Measurements from ENCODE around the gene INHBE. TPM values are rescaled to one million over a fixed set of nuclear protein-coding genes. Genes with fewer than 3 reads are reported as not detected.
"Not testable (repeated sequence)": the region's sequence is repeated elsewhere in the genome, so short reads cannot be mapped to it uniquely, and the experiment has no call there.

Gene INHBE
- total and polyA plus RNA-seq, 4 donors, result 17.6 to 181 (median 110) TPM

- no peak for DNase-seq (ENCODE audit: low spot score)
- H3K9me3 ChIP-seq (ENCODE audit: control insufficient read depth in 4 of 4, low read length in 3 of 4), result no peaks in the 10 kb centered on the region
- H3K36me3 ChIP-seq (ENCODE audit: control insufficient read depth in 4 of 4, insufficient read depth in 3 of 4, low read depth in 1 of 4, low read length in 3 of 4), result peaks cover 14 to 65% (median 35%) of the 10 kb centered on the region in 4 donors
- no peak overlapping the region for H3K27ac ChIP-seq (ENCODE audit: low read depth in 1 of 2, low read length in 2 of 2)
- WGBS, result 97% methylated on average over 11 of the region's 11 CpGs
- no peak overlapping the region for H3K9ac ChIP-seq (ENCODE audit: low read depth in 1 of 2, low read length in 2 of 2)
- no peak overlapping the region for H3K4me3 ChIP-seq (ENCODE audit: low read depth in 1 of 3, low read length in 3 of 3)
- no peaks in the 10 kb centered on the region for H3K4me1 ChIP-seq (ENCODE audit: control insufficient read depth in 4 of 4, insufficient read depth in 4 of 4, low read length in 3 of 4)
- TF ChIP-seq TAF1 (conservative IDR thresholded peaks at IDR 0.05) (no peak), NR2F2 (IDR thresholded peaks at IDR 0.05) (no peak), FOXA2 (IDR thresholded peaks at IDR 0.05) (no peak), ATF3 (IDR thresholded peaks at IDR 0.05) (no peak), SP1 (IDR thresholded peaks at IDR 0.05) (no peak), EGR1 (IDR thresholded peaks at IDR 0.05; ENCODE audit: low read depth in 2 of 2) (no peak), REST (IDR thresholded peaks at IDR 0.05) (no peak), CTCF (IDR thresholded peaks at IDR 0.05; ENCODE audit: low read depth, low read length, missing input control) (no peak), FOXA1 (IDR thresholded peaks at IDR 0.05) (no peak), HNF4G (IDR thresholded peaks at IDR 0.05) (no peak), RAD21 (IDR thresholded peaks at IDR 0.05) (no peak), RXRA (IDR thresholded peaks at IDR 0.05) (no peak), MAX (IDR thresholded peaks at IDR 0.05) (no peak), JUND (IDR thresholded peaks at IDR 0.05) (no peak)
- H3K27me3 ChIP-seq (ENCODE audit: control insufficient read depth in 4 of 4, insufficient read depth in 4 of 4, low read length in 3 of 4), result no peaks in the 10 kb centered on the region
Measured at GRCh38 chr12:57500213-57500612, 45.1 kb downstream of the INHBE start.

- H3K9me3 ChIP-seq (ENCODE audit: control insufficient read depth in 4 of 4, low read length in 3 of 4); H3K4me1 ChIP-seq (ENCODE audit: control insufficient read depth in 4 of 4, insufficient read depth in 4 of 4, low read length in 3 of 4); H3K27me3 ChIP-seq (ENCODE audit: control insufficient read depth in 4 of 4, insufficient read depth in 4 of 4, low read length in 3 of 4); H3K9ac ChIP-seq (ENCODE audit: low read depth in 1 of 2, low read length in 2 of 2); H3K27ac ChIP-seq (ENCODE audit: low read depth in 1 of 2, low read length in 2 of 2); H3K4me3 ChIP-seq (ENCODE audit: low read depth in 1 of 3, low read length in 3 of 3); DNase-seq (ENCODE audit: low spot score): not testable (repeated sequence)
- H3K36me3 ChIP-seq (ENCODE audit: control insufficient read depth in 4 of 4, insufficient read depth in 3 of 4, low read depth in 1 of 4, low read length in 3 of 4), result peaks cover 17 to 72% (median 43%) of the 10 kb centered on the region in 4 donors
- WGBS, result 98% methylated on average over 22 of the region's 22 CpGs
Measured at GRCh38 chr12:57502311-57502969, 47.3 kb downstream of the INHBE start.

- WGBS, result 95% methylated on average over 4 of the region's 4 CpGs
- H3K9me3 ChIP-seq (ENCODE audit: control insufficient read depth in 4 of 4, low read length in 3 of 4); DNase-seq (ENCODE audit: low spot score); H3K9ac ChIP-seq (ENCODE audit: low read depth in 1 of 2, low read length in 2 of 2); H3K4me1 ChIP-seq (ENCODE audit: control insufficient read depth in 4 of 4, insufficient read depth in 4 of 4, low read length in 3 of 4); H3K27ac ChIP-seq (ENCODE audit: low read depth in 1 of 2, low read length in 2 of 2); H3K4me3 ChIP-seq (ENCODE audit: low read depth in 1 of 3, low read length in 3 of 3); H3K27me3 ChIP-seq (ENCODE audit: control insufficient read depth in 4 of 4, insufficient read depth in 4 of 4, low read length in 3 of 4): not testable (repeated sequence)
- peaks cover 8 to 47% (median 19%) of the 10 kb centered on the region in 4 donors for H3K36me3 ChIP-seq (ENCODE audit: control insufficient read depth in 4 of 4, insufficient read depth in 3 of 4, low read depth in 1 of 4, low read length in 3 of 4)
Measured at GRCh38 chr12:57506541-57506940, 51.4 kb downstream of the INHBE start.

Small RNA genes within 50 kb of the gene (small RNA-seq; reads per million reads assigned to genes)
- not detected for gene RNU6-879P

Other genes starting within 250 kb of the INHBE start
- not detected for gene NXPH4, start 238.5 kb upstream of the INHBE start, total RNA-seq
- gene NXPH4, start 238.5 kb upstream of the INHBE start, polyA plus RNA-seq, result under 1 TPM in 1 of 2 donors, not detected in 1; 0.15 TPM
- gene SHMT2, start 225.6 kb upstream of the INHBE start, total RNA-seq, result 100 to 1,000 TPM in 1 of 2 donors, 10 to 100 TPM in 1; 66.7 to 236 TPM
- 100 to 1,000 TPM; 121 to 276 TPM for gene SHMT2, start 225.6 kb upstream of the INHBE start, polyA plus RNA-seq
- 1 to 10 TPM in 1 of 2 donors, under 1 TPM in 1; 0.84 to 1.1 TPM for gene STAC3, start 204.1 kb upstream of the INHBE start, total RNA-seq
- 1 to 10 TPM in 1 of 2 donors, under 1 TPM in 1; 0.19 to 1.3 TPM for gene STAC3, start 204.1 kb upstream of the INHBE start, polyA plus RNA-seq
- 10 to 100 TPM in 1 of 2 donors, 1 to 10 TPM in 1; 7.4 to 28.9 TPM for gene R3HDM2, start 24.3 kb upstream of the INHBE start, total RNA-seq
- 10 to 100 TPM; 11.2 to 19.0 TPM for gene R3HDM2, start 24.3 kb upstream of the INHBE start, polyA plus RNA-seq
- gene INHBC, start 20.5 kb upstream of the INHBE start, total RNA-seq, result 100 to 1,000 TPM in 1 of 2 donors, 1 to 10 TPM in 1; 2.8 to 102 TPM
- 100 to 1,000 TPM in 1 of 2 donors, 10 to 100 TPM in 1; 71.0 to 134 TPM for gene INHBC, start 20.5 kb upstream of the INHBE start, polyA plus RNA-seq
- under 1 TPM; 0.09 to 0.25 TPM for gene GLI1, start 4.5 kb downstream of the INHBE start, total RNA-seq
- gene GLI1, start 4.5 kb downstream of the INHBE start, polyA plus RNA-seq, result under 1 TPM; 0.23 to 0.44 TPM
- gene ARHGAP9, start 24.6 kb downstream of the INHBE start, total RNA-seq, result 10 to 100 TPM in 1 of 2 donors, 1 to 10 TPM in 1; 7.7 to 12.0 TPM
- gene ARHGAP9, start 24.6 kb downstream of the INHBE start, polyA plus RNA-seq, result 1 to 10 TPM; 3.0 to 6.5 TPM
- 10 to 100 TPM; 45.0 to 83.3 TPM for gene MARS1, start 32.8 kb downstream of the INHBE start, total RNA-seq
- gene MARS1, start 32.8 kb downstream of the INHBE start, polyA plus RNA-seq, result 10 to 100 TPM; 43.9 to 66.9 TPM
- gene DDIT3, start 65.2 kb downstream of the INHBE start, total RNA-seq, result 10 to 100 TPM in 1 of 2 donors, 1 to 10 TPM in 1; 4.7 to 12.6 TPM
- gene DDIT3, start 65.2 kb downstream of the INHBE start, polyA plus RNA-seq, result 10 to 100 TPM; 19.9 to 30.2 TPM
- 10 to 100 TPM in 1 of 2 donors, 1 to 10 TPM in 1; 9.9 to 20.2 TPM for gene MBD6, start 67.5 kb downstream of the INHBE start, total RNA-seq
- 10 to 100 TPM; 14.7 to 15.1 TPM for gene MBD6, start 67.5 kb downstream of the INHBE start, polyA plus RNA-seq
- 10 to 100 TPM; 28.5 to 33.2 TPM for gene DCTN2, start 91.9 kb downstream of the INHBE start, total RNA-seq
- gene DCTN2, start 91.9 kb downstream of the INHBE start, polyA plus RNA-seq, result 10 to 100 TPM; 29.2 to 66.6 TPM
- under 1 TPM in 1 of 2 donors, not detected in 1; 0.42 TPM for gene KIF5A, start 94.7 kb downstream of the INHBE start, total RNA-seq
- under 1 TPM in 1 of 2 donors, not detected in 1; 0.01 TPM for gene KIF5A, start 94.7 kb downstream of the INHBE start, polyA plus RNA-seq
- gene PIP4K2C, start 135.9 kb downstream of the INHBE start, total RNA-seq, result 10 to 100 TPM in 1 of 2 donors, 1 to 10 TPM in 1; 6.5 to 11.9 TPM
- gene PIP4K2C, start 135.9 kb downstream of the INHBE start, polyA plus RNA-seq, result 10 to 100 TPM in 1 of 2 donors, 1 to 10 TPM in 1; 7.1 to 11.7 TPM
- 1 to 10 TPM; 1.1 to 3.2 TPM for gene DTX3, start 149.5 kb downstream of the INHBE start, total RNA-seq
- gene DTX3, start 149.5 kb downstream of the INHBE start, polyA plus RNA-seq, result 1 to 10 TPM; 1.1 to 1.7 TPM
- gene ARHGEF25, start 156.1 kb downstream of the INHBE start, total RNA-seq, result 1 to 10 TPM; 2.0 to 2.3 TPM
- 1 to 10 TPM in 1 of 2 donors, under 1 TPM in 1; 0.57 to 1.8 TPM for gene ARHGEF25, start 156.1 kb downstream of the INHBE start, polyA plus RNA-seq
- under 1 TPM in 1 of 2 donors, not detected in 1; 0.25 TPM for gene B4GALNT1, start 177.9 kb downstream of the INHBE start, total RNA-seq
- gene B4GALNT1, start 177.9 kb downstream of the INHBE start, polyA plus RNA-seq, result under 1 TPM; 0.11 to 0.30 TPM
- gene OS9, start 238.8 kb downstream of the INHBE start, total RNA-seq, result 100 to 1,000 TPM; 136 to 357 TPM
- gene OS9, start 238.8 kb downstream of the INHBE start, polyA plus RNA-seq, result 100 to 1,000 TPM; 153 to 280 TPM